HEK293 (cell line): ENCODE results near the gene MRPS5.

Source experiments
- CTCF ChIP-seq: fragments of 450-650 bp; formaldehyde crosslinking; IDR thresholded peaks from 2 replicates; pipeline ENCODE4 v1.5.1; 2016; ENCODE audit warnings: missing biosample characterization, missing genetic modification characterization
- REST ChIP-seq: fragments of 450-650 bp; formaldehyde crosslinking; IDR thresholded peaks from 2 replicates; pipeline ENCODE4 v1.5.1; 2016; ENCODE audit warnings: missing biosample characterization, missing genetic modification characterization
- SP2 ChIP-seq: fragments of 450-650 bp; formaldehyde crosslinking; IDR thresholded peaks from 2 replicates; pipeline ENCODE4 v1.5.1; 2016; ENCODE audit warnings: missing biosample characterization, missing genetic modification characterization
- TCF7L2 ChIP-seq: IDR thresholded peaks from 2 replicates; pipeline ENCODE4 v1.6.1; 2011; ENCODE audit warnings: low read depth, mild to moderate bottlenecking, inconsistent platforms, low read length, moderate library complexity, borderline replicate concordance
- ZBTB21 ChIP-seq: fragments of 450-650 bp; formaldehyde crosslinking; IDR thresholded peaks from 2 replicates; pipeline ENCODE4 v1.5.1; 2017; ENCODE audit warnings: missing biosample characterization, missing genetic modification characterization
- ZBTB44 ChIP-seq: fragments of 450-650 bp; IDR thresholded peaks from 2 replicates; pipeline ENCODE4 v1.5.1; 2018; ENCODE audit warnings: missing biosample characterization, mild to moderate bottlenecking, missing genetic modification characterization
- ZFP41 ChIP-seq: fragments of 450-650 bp; formaldehyde crosslinking; IDR thresholded peaks from 2 replicates; pipeline ENCODE4 v1.5.1; 2016; ENCODE audit warnings: missing biosample characterization, missing genetic modification characterization, borderline replicate concordance
- ZNF121 ChIP-seq: fragments of 450-650 bp; formaldehyde crosslinking; IDR thresholded peaks from 2 replicates; pipeline ENCODE4 v1.5.1; 2016; ENCODE audit warnings: missing biosample characterization, missing genetic modification characterization
- ZNF19 ChIP-seq: fragments of 450-650 bp; formaldehyde crosslinking; IDR thresholded peaks from 2 replicates; pipeline ENCODE4; 2016; ENCODE audit warnings: missing biosample characterization, missing genetic modification characterization, low read depth
- ZNF214 ChIP-seq: fragments of 450-650 bp; formaldehyde crosslinking; IDR thresholded peaks from 2 replicates; pipeline ENCODE4 v1.5.1; 2017; ENCODE audit warnings: missing biosample characterization, mild to moderate bottlenecking, missing genetic modification characterization, borderline replicate concordance
- ZNF266 ChIP-seq: fragments of 450-650 bp; formaldehyde crosslinking; IDR thresholded peaks from 2 replicates; pipeline ENCODE4 v1.5.1; 2016; ENCODE audit warnings: missing biosample characterization, missing genetic modification characterization, low read depth
- ZNF560 ChIP-seq: fragments of 450-650 bp; formaldehyde crosslinking; IDR thresholded peaks from 2 replicates; pipeline ENCODE4 v1.5.1; 2017; ENCODE audit warnings: missing biosample characterization, missing genetic modification characterization, borderline replicate concordance
- ZNF707 ChIP-seq: fragments of 450-650 bp; formaldehyde crosslinking; IDR thresholded peaks from 2 replicates; pipeline ENCODE4 v1.5.1; 2016; ENCODE audit warnings: missing biosample characterization, missing genetic modification characterization

- no peak for TF ChIP-seq REST (tag by site-specific recombination)
- no peak for TF ChIP-seq ZNF266 (tag by site-specific recombination)
- no peak for TF ChIP-seq TCF7L2
- TF ChIP-seq ZNF707 (tag by site-specific recombination): no peak
- no peak for TF ChIP-seq ZBTB44 (tag by site-specific recombination)
- TF ChIP-seq CTCF (tag by site-specific recombination): no peak
- no peak for TF ChIP-seq ZNF214
- no peak for TF ChIP-seq SP2
- no peak for TF ChIP-seq ZNF19 (tag by site-specific recombination)
- no peak for TF ChIP-seq ZFP41 (tag by site-specific recombination)
- no peak for TF ChIP-seq ZNF560
- TF ChIP-seq ZBTB21 (tag by site-specific recombination): no peak
- no peak for TF ChIP-seq ZNF121 (tag by site-specific recombination)
These were observed 69.3 kb downstream of the MRPS5 start for GRCh38 chr2:95052307-95052706.
